HepG2 (cell line): ENCODE data around the gene BCAM. TPM values are rescaled to one million over a fixed set of nuclear protein-coding genes. Genes with fewer than 3 reads are reported as not detected.

Experiments
- ARNTL ChIP-seq: sonication (generic); formaldehyde crosslinking; IDR thresholded peaks from 2 replicates; pipeline ENCODE4 v1.4.0; 2020; ENCODE audit warnings: mild to moderate bottlenecking, missing genetic modification reagents
- FOSL1 ChIP-seq: sonication (generic); formaldehyde crosslinking; IDR thresholded peaks from 2 replicates; pipeline ENCODE4 v1.9.0; 2021; ENCODE audit warnings: missing genetic modification reagents, borderline replicate concordance
- ISX ChIP-seq: sonication (generic); formaldehyde crosslinking; conservative IDR thresholded peaks from 2 replicates; pipeline ENCODE4 v1.5.0; 2020; ENCODE audit warnings: missing genetic modification reagents
- MATR3 ChIP-seq: sonication (generic); formaldehyde crosslinking; IDR thresholded peaks from 2 replicates; pipeline ENCODE4 v1.4.0; 2020; ENCODE audit warnings: missing genetic modification reagents
- ONECUT2 ChIP-seq: sonication (generic); formaldehyde crosslinking; IDR thresholded peaks from 2 replicates; pipeline ENCODE4 v1.4.0; 2020; ENCODE audit warnings: missing genetic modification reagents
- PHB2 ChIP-seq: fragments of 450-650 bp; IDR thresholded peaks from 2 replicates; pipeline ENCODE4 v1.6.1; 2018; ENCODE audit not compliant: partially characterized antibody
- ZBTB1 ChIP-seq: sonication (generic); formaldehyde crosslinking; IDR thresholded peaks from 2 replicates; pipeline ENCODE4 v1.4.0; 2020; ENCODE audit warnings: missing genetic modification reagents, borderline replicate concordance
- ZBTB38 ChIP-seq: sonication (generic); formaldehyde crosslinking; IDR thresholded peaks from 2 replicates; pipeline ENCODE4 v1.5.1; 2020; ENCODE audit warnings: mild to moderate bottlenecking, missing genetic modification reagents
- ZNF264 ChIP-seq: sonication (generic); formaldehyde crosslinking; IDR thresholded peaks from 2 replicates; pipeline ENCODE4 v1.4.0; 2020; ENCODE audit warnings: missing genetic modification reagents
- ZNF468 ChIP-seq: sonication (generic); formaldehyde crosslinking; IDR thresholded peaks from 2 replicates; pipeline ENCODE4 v1.8.0; 2022; ENCODE audit warnings: mild to moderate bottlenecking, moderate library complexity, missing genetic modification reagents
- ZNF616 ChIP-seq: sonication (generic); formaldehyde crosslinking; IDR thresholded peaks from 2 replicates; pipeline ENCODE4 v1.5.0; 2020; ENCODE audit warnings: low read depth, mild to moderate bottlenecking, missing genetic modification reagents
- ZNF883 ChIP-seq: sonication (generic); formaldehyde crosslinking; IDR thresholded peaks from 2 replicates; pipeline ENCODE4 v1.5.1; 2020; ENCODE audit warnings: mild to moderate bottlenecking, missing genetic modification reagents; ENCODE audit errors: not compliant biosample characterization
- ZZZ3 ChIP-seq: sonication (generic); formaldehyde crosslinking; IDR thresholded peaks from 2 replicates; pipeline ENCODE4 v1.4.0; 2020; ENCODE audit warnings: missing genetic modification reagents, mild to moderate bottlenecking, borderline replicate concordance
- polyA plus RNA-seq, 8 experiments: library from polyadenylated mRNA; depleted of rRNA in 3 of 8; stranded (reverse) in 7 of 8; unstranded in 1 of 8; fragments of >200 nt; fragmentation: Illumina TruSeq in 4 of 8; extraction: Trizol in 4 of 8; gene quantifications; 2 replicates each; pipeline versions ENCODE4 v1.2.1 to v1.2.3, GENCODE V29; 2011 to 2016; ENCODE audit warnings: low read depth in 4 of 8, missing spikeins in 1 of 8, mixed read lengths in 1 of 8; ENCODE audit not compliant: insufficient read depth in 1 of 8
- total RNA-seq, 5 experiments: library from RNA; depleted of rRNA; stranded (reverse); fragments of >200 nt; fragmentation: Illumina TruSeq; extraction: Trizol; gene quantifications; 2 replicates each; pipeline ENCODE4 v1.2.3, GENCODE V29; 2016; ENCODE audit warnings: low read depth in 1 of 5
- TF ChIP-seq, protein P1 (sequence below): IDR thresholded peaks from 2 replicates; pipeline ENCODE4 v1.6.1; 2016; ENCODE audit warnings: control low read depth
- TF ChIP-seq, protein P2 (sequence below): sonication (generic); formaldehyde crosslinking; IDR thresholded peaks from 2 replicates; pipeline ENCODE4 v1.4.0; 2020; ENCODE audit warnings: mild to moderate bottlenecking, missing genetic modification reagents
- TF ChIP-seq, protein P3 (sequence below): sonication (generic); formaldehyde crosslinking; IDR thresholded peaks from 2 replicates; pipeline ENCODE4 v1.8.0; 2022; ENCODE audit warnings: missing genetic modification reagents, mild to moderate bottlenecking, moderate library complexity, borderline replicate concordance
- TF ChIP-seq, protein P4 (sequence below): sonication (generic); formaldehyde crosslinking; IDR thresholded peaks from 2 replicates; pipeline ENCODE4 v1.4.0; 2020; ENCODE audit warnings: mild to moderate bottlenecking, missing genetic modification reagents
- TF ChIP-seq, protein P5 (sequence below): sonication (generic); formaldehyde crosslinking; IDR thresholded peaks from 2 replicates; pipeline ENCODE4 v1.4.0; 2020; ENCODE audit warnings: missing genetic modification reagents

The BCAM gene
- total and polyA plus RNA-seq, 2 of the 13 experiments (the other 11 are each of a cell fraction or from before 2014, with no cell fraction given): 51.2 to 62.7 TPM

DNA sequence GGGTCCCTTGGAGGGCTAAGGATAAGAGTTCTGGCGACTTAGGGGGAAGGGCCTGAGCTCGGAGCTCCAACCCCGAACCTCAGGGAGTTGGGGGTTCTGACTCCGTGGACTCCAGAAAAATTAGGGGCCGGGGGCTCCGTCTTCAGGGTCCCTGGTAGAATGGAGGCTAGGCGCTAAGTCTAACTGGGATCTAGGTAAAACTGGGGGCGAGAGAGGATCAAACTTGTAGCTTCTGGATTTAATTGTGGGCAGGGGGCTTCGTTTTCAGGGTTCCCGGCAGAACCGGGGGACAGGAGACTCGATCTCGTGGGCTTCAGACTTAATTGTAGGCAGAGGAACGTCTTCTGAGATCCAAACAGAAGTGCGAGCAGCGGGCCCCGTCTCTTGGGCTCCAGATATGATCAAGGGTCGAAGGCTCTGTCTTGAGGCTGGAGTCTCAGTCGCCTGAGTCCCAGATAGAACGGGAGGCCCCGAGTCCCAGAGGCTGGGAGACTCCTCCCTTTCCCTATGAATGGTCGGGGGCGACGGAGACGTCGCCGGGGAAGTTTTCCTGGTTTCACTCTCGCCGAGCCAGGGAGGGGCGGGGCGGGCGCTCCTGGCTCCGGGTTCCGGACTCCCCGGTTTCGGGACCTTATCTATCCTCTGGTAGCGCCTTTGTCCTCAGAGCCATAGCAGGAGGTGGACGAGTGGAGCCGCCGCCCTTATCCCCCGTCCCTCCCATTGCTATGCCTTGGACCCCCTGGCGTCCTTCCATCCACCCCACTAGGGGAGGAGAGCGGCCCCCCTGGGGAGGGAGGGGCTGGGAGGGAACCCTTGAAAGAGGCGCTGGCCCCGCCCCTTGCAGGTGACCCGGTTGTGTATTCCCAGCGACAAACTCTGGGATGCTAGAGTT, 38.5 kb downstream of the BCAM start (continued):
- TF ChIP-seq, protein P1, sequence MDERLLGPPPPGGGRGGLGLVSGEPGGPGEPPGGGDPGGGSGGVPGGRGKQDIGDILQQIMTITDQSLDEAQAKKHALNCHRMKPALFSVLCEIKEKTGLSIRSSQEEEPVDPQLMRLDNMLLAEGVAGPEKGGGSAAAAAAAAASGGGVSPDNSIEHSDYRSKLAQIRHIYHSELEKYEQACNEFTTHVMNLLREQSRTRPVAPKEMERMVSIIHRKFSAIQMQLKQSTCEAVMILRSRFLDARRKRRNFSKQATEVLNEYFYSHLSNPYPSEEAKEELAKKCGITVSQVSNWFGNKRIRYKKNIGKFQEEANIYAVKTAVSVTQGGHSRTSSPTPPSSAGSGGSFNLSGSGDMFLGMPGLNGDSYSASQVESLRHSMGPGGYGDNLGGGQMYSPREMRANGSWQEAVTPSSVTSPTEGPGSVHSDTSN: no peak
- TF ChIP-seq FOSL1 (CRISPR knock-in tag): no peak
- no peak for TF ChIP-seq ISX (CRISPR knock-in tag)
- no peak for TF ChIP-seq ZNF264 (CRISPR knock-in tag)
- no peak for TF ChIP-seq PHB2
- TF ChIP-seq, protein P2, sequence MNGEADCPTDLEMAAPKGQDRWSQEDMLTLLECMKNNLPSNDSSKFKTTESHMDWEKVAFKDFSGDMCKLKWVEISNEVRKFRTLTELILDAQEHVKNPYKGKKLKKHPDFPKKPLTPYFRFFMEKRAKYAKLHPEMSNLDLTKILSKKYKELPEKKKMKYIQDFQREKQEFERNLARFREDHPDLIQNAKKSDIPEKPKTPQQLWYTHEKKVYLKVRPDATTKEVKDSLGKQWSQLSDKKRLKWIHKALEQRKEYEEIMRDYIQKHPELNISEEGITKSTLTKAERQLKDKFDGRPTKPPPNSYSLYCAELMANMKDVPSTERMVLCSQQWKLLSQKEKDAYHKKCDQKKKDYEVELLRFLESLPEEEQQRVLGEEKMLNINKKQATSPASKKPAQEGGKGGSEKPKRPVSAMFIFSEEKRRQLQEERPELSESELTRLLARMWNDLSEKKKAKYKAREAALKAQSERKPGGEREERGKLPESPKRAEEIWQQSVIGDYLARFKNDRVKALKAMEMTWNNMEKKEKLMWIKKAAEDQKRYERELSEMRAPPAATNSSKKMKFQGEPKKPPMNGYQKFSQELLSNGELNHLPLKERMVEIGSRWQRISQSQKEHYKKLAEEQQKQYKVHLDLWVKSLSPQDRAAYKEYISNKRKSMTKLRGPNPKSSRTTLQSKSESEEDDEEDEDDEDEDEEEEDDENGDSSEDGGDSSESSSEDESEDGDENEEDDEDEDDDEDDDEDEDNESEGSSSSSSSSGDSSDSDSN (CRISPR knock-in tag): no peak; the same call in 1 of the 2 replicates
- TF ChIP-seq ZNF883: no peak
- TF ChIP-seq ARNTL: no peak
- TF ChIP-seq ZZZ3: no peak
- TF ChIP-seq ZNF468: no peak
- TF ChIP-seq, protein P3, sequence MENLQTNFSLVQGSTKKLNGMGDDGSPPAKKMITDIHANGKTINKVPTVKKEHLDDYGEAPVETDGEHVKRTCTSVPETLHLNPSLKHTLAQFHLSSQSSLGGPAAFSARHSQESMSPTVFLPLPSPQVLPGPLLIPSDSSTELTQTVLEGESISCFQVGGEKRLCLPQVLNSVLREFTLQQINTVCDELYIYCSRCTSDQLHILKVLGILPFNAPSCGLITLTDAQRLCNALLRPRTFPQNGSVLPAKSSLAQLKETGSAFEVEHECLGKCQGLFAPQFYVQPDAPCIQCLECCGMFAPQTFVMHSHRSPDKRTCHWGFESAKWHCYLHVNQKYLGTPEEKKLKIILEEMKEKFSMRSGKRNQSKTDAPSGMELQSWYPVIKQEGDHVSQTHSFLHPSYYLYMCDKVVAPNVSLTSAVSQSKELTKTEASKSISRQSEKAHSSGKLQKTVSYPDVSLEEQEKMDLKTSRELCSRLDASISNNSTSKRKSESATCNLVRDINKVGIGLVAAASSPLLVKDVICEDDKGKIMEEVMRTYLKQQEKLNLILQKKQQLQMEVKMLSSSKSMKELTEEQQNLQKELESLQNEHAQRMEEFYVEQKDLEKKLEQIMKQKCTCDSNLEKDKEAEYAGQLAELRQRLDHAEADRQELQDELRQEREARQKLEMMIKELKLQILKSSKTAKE (CRISPR knock-in tag): no peak
- no peak for TF ChIP-seq ZBTB38
- TF ChIP-seq ONECUT2: no peak
- TF ChIP-seq, protein P4, sequence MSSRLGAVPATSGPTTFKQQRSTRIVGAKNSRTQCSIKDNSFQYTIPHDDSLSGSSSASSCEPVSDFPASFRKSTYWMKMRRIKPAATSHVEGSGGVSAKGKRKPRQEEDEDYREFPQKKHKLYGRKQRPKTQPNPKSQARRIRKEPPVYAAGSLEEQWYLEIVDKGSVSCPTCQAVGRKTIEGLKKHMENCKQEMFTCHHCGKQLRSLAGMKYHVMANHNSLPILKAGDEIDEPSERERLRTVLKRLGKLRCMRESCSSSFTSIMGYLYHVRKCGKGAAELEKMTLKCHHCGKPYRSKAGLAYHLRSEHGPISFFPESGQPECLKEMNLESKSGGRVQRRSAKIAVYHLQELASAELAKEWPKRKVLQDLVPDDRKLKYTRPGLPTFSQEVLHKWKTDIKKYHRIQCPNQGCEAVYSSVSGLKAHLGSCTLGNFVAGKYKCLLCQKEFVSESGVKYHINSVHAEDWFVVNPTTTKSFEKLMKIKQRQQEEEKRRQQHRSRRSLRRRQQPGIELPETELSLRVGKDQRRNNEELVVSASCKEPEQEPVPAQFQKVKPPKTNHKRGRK (CRISPR knock-in tag): no peak
- no peak for TF ChIP-seq ZBTB1 (CRISPR knock-in tag)
- TF ChIP-seq MATR3: no peak
- TF ChIP-seq, protein P5, sequence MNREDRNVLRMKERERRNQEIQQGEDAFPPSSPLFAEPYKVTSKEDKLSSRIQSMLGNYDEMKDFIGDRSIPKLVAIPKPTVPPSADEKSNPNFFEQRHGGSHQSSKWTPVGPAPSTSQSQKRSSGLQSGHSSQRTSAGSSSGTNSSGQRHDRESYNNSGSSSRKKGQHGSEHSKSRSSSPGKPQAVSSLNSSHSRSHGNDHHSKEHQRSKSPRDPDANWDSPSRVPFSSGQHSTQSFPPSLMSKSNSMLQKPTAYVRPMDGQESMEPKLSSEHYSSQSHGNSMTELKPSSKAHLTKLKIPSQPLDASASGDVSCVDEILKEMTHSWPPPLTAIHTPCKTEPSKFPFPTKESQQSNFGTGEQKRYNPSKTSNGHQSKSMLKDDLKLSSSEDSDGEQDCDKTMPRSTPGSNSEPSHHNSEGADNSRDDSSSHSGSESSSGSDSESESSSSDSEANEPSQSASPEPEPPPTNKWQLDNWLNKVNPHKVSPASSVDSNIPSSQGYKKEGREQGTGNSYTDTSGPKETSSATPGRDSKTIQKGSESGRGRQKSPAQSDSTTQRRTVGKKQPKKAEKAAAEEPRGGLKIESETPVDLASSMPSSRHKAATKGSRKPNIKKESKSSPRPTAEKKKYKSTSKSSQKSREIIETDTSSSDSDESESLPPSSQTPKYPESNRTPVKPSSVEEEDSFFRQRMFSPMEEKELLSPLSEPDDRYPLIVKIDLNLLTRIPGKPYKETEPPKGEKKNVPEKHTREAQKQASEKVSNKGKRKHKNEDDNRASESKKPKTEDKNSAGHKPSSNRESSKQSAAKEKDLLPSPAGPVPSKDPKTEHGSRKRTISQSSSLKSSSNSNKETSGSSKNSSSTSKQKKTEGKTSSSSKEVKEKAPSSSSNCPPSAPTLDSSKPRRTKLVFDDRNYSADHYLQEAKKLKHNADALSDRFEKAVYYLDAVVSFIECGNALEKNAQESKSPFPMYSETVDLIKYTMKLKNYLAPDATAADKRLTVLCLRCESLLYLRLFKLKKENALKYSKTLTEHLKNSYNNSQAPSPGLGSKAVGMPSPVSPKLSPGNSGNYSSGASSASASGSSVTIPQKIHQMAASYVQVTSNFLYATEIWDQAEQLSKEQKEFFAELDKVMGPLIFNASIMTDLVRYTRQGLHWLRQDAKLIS: no peak
- TF ChIP-seq ZNF616: no peak
